ENCODE results near the gene ATXN2L.

The ATXN2L gene

DNA sequence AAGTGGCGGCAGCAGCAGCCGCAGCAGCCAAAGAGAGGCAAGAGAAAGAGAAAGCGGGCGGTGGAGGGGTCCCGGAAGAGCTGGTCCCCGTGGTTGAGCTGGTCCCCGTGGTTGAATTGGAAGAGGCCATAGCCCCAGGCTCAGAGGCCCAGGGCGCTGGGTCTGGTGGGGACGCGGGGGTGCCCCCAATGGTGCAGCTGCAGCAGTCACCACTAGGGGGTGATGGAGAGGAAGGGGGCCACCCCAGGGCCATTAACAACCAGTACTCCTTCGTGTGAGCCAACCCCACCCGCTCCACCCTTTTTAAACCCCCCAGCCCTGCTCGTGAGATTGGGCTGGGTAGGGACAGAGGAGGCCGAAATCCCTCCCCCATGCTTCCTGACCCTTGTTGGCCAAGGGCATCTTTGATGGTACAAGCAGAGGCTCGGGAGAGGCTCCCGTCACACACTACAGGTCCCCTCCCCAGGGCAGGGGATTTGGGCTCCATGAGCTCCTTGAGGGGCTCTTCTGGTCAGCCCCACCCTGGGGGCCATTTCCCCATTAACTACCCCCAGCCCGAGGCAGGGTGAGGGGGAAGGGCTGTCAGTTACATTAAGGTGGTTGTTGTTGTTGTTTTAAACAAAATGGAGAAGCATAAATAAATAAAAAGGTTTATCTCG is 50.9 kb downstream of the ATXN2L start:
- H3K4me1 Mint-ChIP-seq: peaks cover 34% of the 10 kb centered on the region
- peak; percentile 40 for DNase-seq
- no peak overlapping the region for H3K4me3 Mint-ChIP-seq
- H3K36me3 Mint-ChIP-seq (ENCODE audit: low read depth): peaks cover 33% of the 10 kb centered on the region
- H3K27me3 Mint-ChIP-seq (ENCODE audit: low read depth, poor library complexity): peaks cover 7% of the 10 kb centered on the region
- no peak overlapping the region for H3K27ac Mint-ChIP-seq
- no peaks in the 10 kb centered on the region for H3K9me3 Mint-ChIP-seq
- TF ChIP-seq, protein P1, sequence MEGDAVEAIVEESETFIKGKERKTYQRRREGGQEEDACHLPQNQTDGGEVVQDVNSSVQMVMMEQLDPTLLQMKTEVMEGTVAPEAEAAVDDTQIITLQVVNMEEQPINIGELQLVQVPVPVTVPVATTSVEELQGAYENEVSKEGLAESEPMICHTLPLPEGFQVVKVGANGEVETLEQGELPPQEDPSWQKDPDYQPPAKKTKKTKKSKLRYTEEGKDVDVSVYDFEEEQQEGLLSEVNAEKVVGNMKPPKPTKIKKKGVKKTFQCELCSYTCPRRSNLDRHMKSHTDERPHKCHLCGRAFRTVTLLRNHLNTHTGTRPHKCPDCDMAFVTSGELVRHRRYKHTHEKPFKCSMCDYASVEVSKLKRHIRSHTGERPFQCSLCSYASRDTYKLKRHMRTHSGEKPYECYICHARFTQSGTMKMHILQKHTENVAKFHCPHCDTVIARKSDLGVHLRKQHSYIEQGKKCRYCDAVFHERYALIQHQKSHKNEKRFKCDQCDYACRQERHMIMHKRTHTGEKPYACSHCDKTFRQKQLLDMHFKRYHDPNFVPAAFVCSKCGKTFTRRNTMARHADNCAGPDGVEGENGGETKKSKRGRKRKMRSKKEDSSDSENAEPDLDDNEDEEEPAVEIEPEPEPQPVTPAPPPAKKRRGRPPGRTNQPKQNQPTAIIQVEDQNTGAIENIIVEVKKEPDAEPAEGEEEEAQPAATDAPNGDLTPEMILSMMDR (IDR thresholded peaks at IDR 0.05): peak; percentile 50

DNA sequence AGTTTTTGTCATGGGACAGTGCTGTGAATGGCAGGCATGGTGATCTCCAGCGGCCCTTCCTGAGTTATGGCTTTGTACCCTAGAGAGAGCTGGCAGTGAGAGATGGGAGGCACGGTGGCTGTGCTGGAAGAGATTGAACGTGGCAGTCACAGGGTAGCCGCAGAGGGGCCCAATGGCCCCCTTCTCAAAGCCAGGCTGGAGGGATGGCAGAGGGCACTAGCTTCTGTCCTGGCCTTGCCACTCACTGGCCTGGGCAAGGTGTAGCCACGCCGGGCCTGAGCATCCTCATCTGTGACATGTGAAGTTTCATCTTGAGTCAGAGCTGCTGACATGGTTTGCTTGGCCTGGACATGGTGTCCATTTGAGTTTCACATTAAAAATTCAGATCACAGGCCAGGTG is 51.6 kb downstream of the ATXN2L start:
- H3K4me1 Mint-ChIP-seq: peaks cover 42% of the 10 kb centered on the region
- peaks cover 7% of the 10 kb centered on the region for H3K27me3 Mint-ChIP-seq (ENCODE audit: low read depth, poor library complexity)
- peaks cover 25% of the 10 kb centered on the region for H3K36me3 Mint-ChIP-seq (ENCODE audit: low read depth)
- H3K27ac Mint-ChIP-seq: no peak overlapping the region
- no peak for DNase-seq
- no peak overlapping the region for H3K4me3 Mint-ChIP-seq
- no peaks in the 10 kb centered on the region for H3K9me3 Mint-ChIP-seq
- TF ChIP-seq, protein P1 (IDR thresholded peaks at IDR 0.05): no peak

DNA sequence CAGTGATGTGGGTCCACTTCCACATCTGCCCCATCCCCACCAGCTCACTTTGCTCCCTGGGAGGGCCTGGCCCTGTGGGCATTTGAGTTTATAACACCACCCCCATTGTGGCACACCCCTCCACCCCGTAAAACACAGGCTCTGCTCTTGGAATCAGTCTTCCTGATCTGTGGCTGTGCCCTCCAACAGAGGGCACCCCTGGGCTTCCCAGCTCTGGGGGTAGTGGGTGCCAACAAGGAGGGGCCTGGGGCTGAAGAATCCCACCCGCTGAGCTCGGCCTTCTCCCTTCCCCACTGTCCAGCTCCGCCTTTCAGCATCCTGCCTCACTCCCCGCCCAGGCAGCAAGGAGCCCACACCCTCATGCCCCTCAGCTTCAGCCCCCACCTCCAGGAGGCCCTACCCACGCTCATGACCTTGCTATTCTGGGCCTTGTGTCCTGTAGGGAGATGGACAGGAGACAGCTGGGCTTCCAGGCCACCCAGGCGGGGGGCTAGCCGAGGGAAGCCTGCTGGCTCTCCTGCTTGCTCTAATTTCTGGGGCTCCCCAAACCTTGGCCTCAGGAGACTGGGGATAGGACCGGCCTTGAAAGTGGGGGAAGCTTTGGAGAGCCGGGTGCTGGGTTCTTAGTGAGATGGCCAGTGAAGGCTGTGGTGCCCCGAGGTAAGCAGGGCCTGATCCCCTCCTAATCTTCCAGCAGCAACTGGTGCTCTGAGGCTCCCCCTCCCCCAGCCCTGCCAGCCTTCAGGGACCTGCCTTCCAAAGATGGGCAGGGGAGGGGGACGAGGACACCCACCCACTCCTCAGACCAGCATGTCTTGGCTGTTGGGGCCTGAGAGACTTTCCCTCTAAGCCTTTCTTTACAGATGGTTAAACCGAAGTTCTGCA is 52.6 kb downstream of the ATXN2L start:
- H3K4me1 Mint-ChIP-seq: peaks cover 46% of the 10 kb centered on the region
- H3K36me3 Mint-ChIP-seq (ENCODE audit: low read depth): peaks cover 16% of the 10 kb centered on the region
- peaks cover 7% of the 10 kb centered on the region for H3K27me3 Mint-ChIP-seq (ENCODE audit: low read depth, poor library complexity)
- no peak overlapping the region for H3K4me3 Mint-ChIP-seq
- DNase-seq: no peak
- TF ChIP-seq, protein P1 (IDR thresholded peaks at IDR 0.05): no peak
- H3K27ac Mint-ChIP-seq: peak overlapping the region; percentile 57
- H3K9me3 Mint-ChIP-seq: no peaks in the 10 kb centered on the region

DNA sequence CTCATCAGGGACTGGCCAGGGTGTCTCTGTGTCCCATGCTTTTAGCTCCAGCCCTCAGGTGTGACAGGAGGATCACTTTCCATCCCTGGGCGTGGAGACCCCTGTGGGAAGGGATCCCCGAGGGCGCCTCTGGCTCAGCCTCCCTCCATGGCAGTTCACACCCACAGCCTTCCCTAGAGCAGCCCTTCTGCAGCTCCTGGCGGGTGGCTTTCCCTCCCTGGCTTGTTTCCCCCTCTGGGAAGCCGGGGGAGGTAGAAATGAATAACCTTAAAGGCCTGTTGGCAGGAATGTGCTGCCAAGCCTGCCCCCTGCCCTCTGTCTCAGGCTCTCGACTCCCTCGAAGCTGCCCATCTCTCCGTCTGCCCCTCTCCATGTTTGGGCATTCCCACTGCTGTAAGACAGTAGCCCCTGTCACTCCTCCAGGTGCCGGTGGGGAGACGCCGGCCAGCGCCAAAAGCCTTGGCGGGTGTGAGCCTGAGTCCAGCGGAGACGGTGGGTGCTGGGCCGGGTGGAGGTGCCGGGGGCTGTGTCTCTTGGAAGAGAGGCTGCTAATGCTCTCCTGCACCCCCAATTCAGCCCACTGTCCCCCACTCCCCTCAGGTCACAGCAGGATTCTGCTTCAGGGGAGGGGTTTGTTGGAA is 53.3 kb downstream of the ATXN2L start:
- H3K27ac Mint-ChIP-seq: peak overlapping the region; percentile 95
- peaks cover 11% of the 10 kb centered on the region for H3K36me3 Mint-ChIP-seq (ENCODE audit: low read depth)
- TF ChIP-seq, protein P1 (IDR thresholded peaks at IDR 0.05): no peak
- H3K27me3 Mint-ChIP-seq (ENCODE audit: low read depth, poor library complexity): peaks cover 7% of the 10 kb centered on the region
- no peaks in the 10 kb centered on the region for H3K9me3 Mint-ChIP-seq
- no peak for DNase-seq
- no peak overlapping the region for H3K4me3 Mint-ChIP-seq
- peaks cover 54% of the 10 kb centered on the region for H3K4me1 Mint-ChIP-seq

DNA sequence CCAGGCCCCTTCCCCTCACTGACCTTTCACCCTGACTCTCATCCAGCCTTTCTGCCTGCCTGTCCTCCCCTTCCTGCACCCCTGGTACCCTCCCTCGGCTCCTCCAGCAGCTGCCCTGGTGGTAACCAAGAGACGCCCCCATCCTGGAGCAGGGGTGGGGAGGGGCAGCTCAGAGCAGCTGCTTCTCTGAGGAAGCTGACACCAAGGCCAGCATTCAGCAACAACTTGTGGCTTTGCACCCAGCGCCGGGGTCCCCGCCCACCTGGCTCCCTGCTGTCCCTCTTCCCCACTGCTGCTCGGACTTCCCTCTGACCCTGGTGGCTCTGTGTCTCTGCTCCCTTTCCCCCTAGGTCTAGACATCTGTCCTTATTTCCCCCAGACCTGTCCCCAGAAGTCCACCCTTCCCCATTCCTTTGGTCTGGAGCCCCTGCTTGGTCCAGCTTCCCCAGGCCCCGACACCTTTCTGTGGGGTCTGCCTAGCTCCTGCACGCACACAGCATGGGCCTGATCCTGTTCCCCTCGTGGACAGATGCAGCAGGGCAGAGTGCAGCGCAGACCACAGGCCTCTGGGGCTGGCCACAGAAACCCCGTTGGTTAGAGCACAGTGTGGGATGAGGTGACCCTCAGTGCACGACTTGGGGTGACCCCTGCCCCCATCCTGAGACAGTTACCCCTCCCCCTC is 54.3 kb downstream of the ATXN2L start:
- Mint-ChIP-seq H3K36me3 (ENCODE audit: low read depth) (peaks cover 11% of the 10 kb centered on the region), H3K27ac (peak overlapping the region; percentile 95), H3K27me3 (ENCODE audit: low read depth, poor library complexity) (peaks cover 10% of the 10 kb centered on the region), H3K4me3 (no peak overlapping the region), H3K9me3 (no peaks in the 10 kb centered on the region), H3K4me1 (peaks cover 62% of the 10 kb centered on the region)
- TF ChIP-seq, protein P1 (IDR thresholded peaks at IDR 0.05): no peak
- DNase-seq: no peak

Data from nephron progenitor cell (in vitro differentiated cells).